A549 treated with Hydrocortisone at 1 μM for 4 hours (cell line): ENCODE measurements around the gene LENG9. TPM values are rescaled to one million over a fixed set of nuclear protein-coding genes. Genes with fewer than 3 reads are reported as not detected.

Source experiments
- total RNA-seq: library from RNA; stranded (reverse); fragments of 200-300 nt; extraction: Qiagen RNA extraction; gene quantifications from 5 replicates; pipeline ENCODE4 v1.2.3, GENCODE V29; 2022

Gene LENG9
- total RNA-seq: 4.7 to 7.9 TPM (median 6.6 TPM) in 5 replicates

DNA sequence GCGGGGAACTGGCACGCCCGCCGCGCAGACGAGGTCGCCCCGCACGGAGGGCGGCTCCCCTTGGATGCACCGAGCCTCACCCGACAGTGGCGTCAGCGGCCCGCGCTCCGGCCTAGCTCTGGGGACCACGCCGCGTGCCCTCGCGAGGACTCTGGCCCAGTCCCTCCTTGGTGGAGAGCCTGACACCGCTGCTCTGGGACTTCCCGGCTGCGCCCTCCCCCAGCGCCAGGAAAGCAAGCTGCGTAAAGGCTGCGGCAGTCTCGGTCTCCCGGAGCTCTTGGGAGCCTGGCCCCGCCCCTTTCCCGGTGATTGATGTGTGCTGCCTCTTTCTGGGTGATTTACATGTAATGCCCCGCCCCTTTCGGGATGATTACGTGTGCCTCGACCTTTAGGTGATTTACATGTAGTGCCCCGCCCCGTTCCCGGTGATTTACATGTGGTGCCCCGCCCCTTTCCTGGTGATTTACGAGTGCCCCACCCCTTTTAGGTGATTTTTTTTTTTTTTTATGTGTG is at the start of gene LENG9:
LENG9 (minus strand) TSS at position 248 of the 513 bp plus-strand sequence. CDS start 252 bp downstream, outside the sequence.

GRCh38 chr19:54502518-54503048 is 39.0 kb upstream of the LENG9 start, which contains the start of gene LAIR2:
Gene LAIR2 (plus strand): TSS chr19:54502831. CDS start chr19:54502919, 88 bp downstream.

GRCh38 chr19:54473071-54473891 is 9.7 kb upstream of the LENG9 start, which contains the start of gene CDC42EP5:
Gene CDC42EP5 (minus strand): TSS chr19:54473296. CDS start chr19:54465547, 7,749 bp downstream.

GRCh38 chr19:54448774-54449700 is 14.5 kb downstream of the LENG9 start, which contains the start of gene LENG8:
Gene LENG8 (plus strand): TSS chr19:54449199. CDS start chr19:54451345, 2,146 bp downstream.

DNA sequence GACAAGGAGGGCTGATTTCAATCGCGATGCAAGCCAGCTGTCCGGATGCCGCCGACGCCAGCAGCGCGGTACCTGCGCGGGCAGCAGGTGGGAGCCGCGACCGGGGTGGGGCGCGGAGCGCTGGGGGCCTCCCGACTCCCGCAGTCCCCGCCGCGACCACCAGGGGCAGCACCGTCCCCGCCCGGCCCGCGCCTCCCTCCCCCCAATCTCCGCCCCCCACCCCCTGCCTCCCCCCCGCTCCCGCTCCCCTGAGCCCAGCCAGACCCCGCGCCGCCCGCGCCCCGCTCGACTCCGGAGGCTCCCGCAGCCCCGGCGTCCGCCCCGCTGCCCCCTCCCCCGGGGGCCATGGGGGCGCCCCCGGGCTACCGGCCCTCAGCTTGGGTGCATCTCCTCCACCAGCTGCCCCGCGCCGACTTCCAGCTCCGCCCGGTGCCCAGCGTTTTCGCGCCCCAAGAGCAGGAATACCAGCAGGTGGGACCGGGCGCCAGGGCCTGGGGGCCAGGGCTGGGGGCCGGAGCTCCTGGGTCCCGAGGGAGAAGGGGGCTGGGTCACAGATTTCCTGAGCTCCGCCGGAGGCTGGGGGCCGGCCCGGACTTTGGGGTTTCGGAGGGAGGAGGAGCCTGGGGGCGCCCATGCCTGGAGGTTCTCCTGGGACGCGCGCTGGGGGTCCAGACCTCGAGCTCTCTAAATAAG is 48.2 kb downstream of the LENG9 start, which contains the start of gene TTYH1:
TTYH1 (plus strand) TSS at position 257 of the 693 bp plus-strand sequence; CDS start at position 346, 89 bp downstream.

Other genes with a start within 250 kb of the LENG9 start
- 0.14 to 0.38 TPM (median 0.30 TPM) in 5 replicates for gene LILRB3, start 240.8 kb downstream of the LENG9 start, total RNA-seq
- 0.08 TPM in 1 of 5 replicates, not detected in the others for gene LILRA6, start 221.0 kb downstream of the LENG9 start, total RNA-seq
- 0.05 TPM in 2 of 5 replicates, not detected in the others for gene LILRB5, start 206.5 kb downstream of the LENG9 start, total RNA-seq
- 0.06 to 0.22 TPM (median 0.08 TPM) in 3 of 5 replicates, not detected in the others for gene LILRB2, start 182.7 kb downstream of the LENG9 start, total RNA-seq
- 0.09 TPM in 1 of 5 replicates, not detected in the others for gene LILRA5, start 150.6 kb downstream of the LENG9 start, total RNA-seq
- not detected in 5 replicates for gene LILRA4, start 124.6 kb downstream of the LENG9 start, total RNA-seq
- not detected in 5 replicates for gene LAIR1, start 98.8 kb downstream of the LENG9 start, total RNA-seq
- 0.09 to 0.31 TPM (median 0.16 TPM) in 5 replicates for gene TTYH1, start 48.3 kb downstream of the LENG9 start, total RNA-seq
- gene LENG8, start 14.6 kb downstream of the LENG9 start, total RNA-seq: 84.3 to 121 TPM (median 105 TPM) in 5 replicates
- 0.38 TPM in 1 of 5 replicates, not detected in the others for gene CDC42EP5, start 9.5 kb upstream of the LENG9 start, total RNA-seq
- not detected in 5 replicates for gene LAIR2, start 39.1 kb upstream of the LENG9 start, total RNA-seq
- gene LILRA2, start 110.0 kb upstream of the LENG9 start, total RNA-seq: 0.03 TPM in 1 of 5 replicates, not detected in the others
- not detected in 5 replicates for gene LILRA1, start 129.9 kb upstream of the LENG9 start, total RNA-seq
- gene LILRB1, start 166.7 kb upstream of the LENG9 start, total RNA-seq: 0.02 TPM in 1 of 5 replicates, not detected in the others
- gene LILRB4, start 199.2 kb upstream of the LENG9 start, total RNA-seq: not detected in 5 replicates